Neural cell (in vitro differentiated cells): ENCODE measurements around the gene KLC3. TPM values are rescaled to one million over a fixed set of nuclear protein-coding genes. Genes with fewer than 3 reads are reported as not detected.

Source experiments
- H2AFZ ChIP-seq: fragments of 200-600, 300-800 bp; sonication (generic), shearing (Covaris generic); 2 replicates; pipeline ENCODE4 v1.6.0; 2014; ENCODE audit warnings: low read depth, mild to moderate bottlenecking, antibody characterized with exemption, low read length, moderate library complexity
- H3F3A ChIP-seq: fragments of 200-600 bp; shearing (Covaris generic); 2 replicates; pipeline ENCODE4 v1.6.1; 2016; ENCODE audit warnings: mild to moderate bottlenecking, moderate library complexity, mixed read lengths, antibody characterized with exemption, low read length; ENCODE audit not compliant: insufficient read depth, poor library complexity, severe bottlenecking
- H3K27ac ChIP-seq: fragments of 200-600, 300-800 bp; sonication (generic), shearing (Covaris generic); 2 replicates; pipeline ENCODE4 v1.5.1; 2014; ENCODE audit warnings: mild to moderate bottlenecking, low read length, moderate library complexity
- H3K27me3 ChIP-seq: fragments of 300-800, 200-600 bp; sonication (generic), shearing (Covaris generic); 2 replicates; pipeline ENCODE4 v1.6.0; 2014; ENCODE audit warnings: mild to moderate bottlenecking, low read depth, low read length, moderate library complexity; ENCODE audit not compliant: insufficient read depth
- H3K36me3 ChIP-seq: fragments of 300-800, 200-600 bp; sonication (generic), shearing (Covaris generic); 2 replicates; pipeline ENCODE4 v1.5.1; 2014; ENCODE audit warnings: mild to moderate bottlenecking, antibody characterized with exemption, low read length, moderate library complexity; ENCODE audit not compliant: insufficient read depth
- H3K4me2 ChIP-seq: fragments of 300-800, 200-600 bp; sonication (generic), shearing (Covaris generic); 2 replicates; pipeline ENCODE4 v1.6.0; 2014; ENCODE audit warnings: mild to moderate bottlenecking, low read length
- H3K4me3 ChIP-seq: fragments of 300-800, 200-600 bp; sonication (generic), shearing (Covaris generic); 2 replicates; pipeline ENCODE4 v1.5.1; 2014; ENCODE audit warnings: mild to moderate bottlenecking, low read length, moderate library complexity
- H3K79me2 ChIP-seq: fragments of 200-600 bp; shearing (Covaris generic); replicated peaks from 2 replicates; pipeline ENCODE4 v1.6.0; 2014; ENCODE audit warnings: mild to moderate bottlenecking, low read length, moderate library complexity; ENCODE audit not compliant: insufficient read depth
- H3K9ac ChIP-seq: fragments of 300-800, 200-600 bp; sonication (generic), shearing (Covaris generic); 2 replicates; pipeline ENCODE4 v1.6.1; 2016; ENCODE audit warnings: mild to moderate bottlenecking, low read length, mixed read lengths
- H3K9me2 ChIP-seq: fragments of 200-600 bp; shearing (Covaris generic); 2 replicates; pipeline ENCODE4 v1.6.1; 2016; ENCODE audit warnings: mild to moderate bottlenecking, low read length, mixed read lengths; ENCODE audit not compliant: insufficient read depth
- H3K9me3 ChIP-seq: fragments of 200-600, 300-800 bp; sonication (generic), shearing (Covaris generic); 2 replicates; pipeline ENCODE4 v1.6.1; 2016; ENCODE audit warnings: mild to moderate bottlenecking, mixed run types, low read length, moderate library complexity, mixed read lengths
- H4K20me1 ChIP-seq: fragments of 200-600 bp; shearing (Covaris generic); 2 replicates; pipeline ENCODE4 v1.6.1; 2016; ENCODE audit warnings: mild to moderate bottlenecking, mixed run types; ENCODE audit not compliant: insufficient read depth
- EP300 ChIP-seq: fragments of 450-650 bp; conservative IDR thresholded peaks from 2 replicates; pipeline ENCODE4 v1.6.1; 2014; ENCODE audit warnings: antibody characterized with exemption, mild to moderate bottlenecking, moderate library complexity; ENCODE audit not compliant: poor library complexity, severe bottlenecking
- EZH2 ChIP-seq: fragments of 200-600, 300-800 bp; shearing (Covaris generic), sonication (generic); IDR thresholded peaks from 2 replicates; pipeline ENCODE4 v1.6.1; 2014; ENCODE audit warnings: antibody characterized with exemption, low read length, borderline replicate concordance, mild to moderate bottlenecking; ENCODE audit not compliant: insufficient read depth, poor library complexity, severe bottlenecking
- MXI1 ChIP-seq: fragments of 450-650 bp; conservative IDR thresholded peaks from 2 replicates; pipeline ENCODE4 v1.6.1; 2014; ENCODE audit warnings: antibody characterized with exemption, mild to moderate bottlenecking; ENCODE audit not compliant: poor library complexity, severe bottlenecking
- POLR2AphosphoS5 ChIP-seq: IDR thresholded peaks from 2 replicates; pipeline ENCODE4 v1.6.1; 2012
- RAD21 ChIP-seq: fragments of 450-650 bp; conservative IDR thresholded peaks from 2 replicates; pipeline ENCODE4 v1.6.1; 2014; ENCODE audit warnings: antibody characterized with exemption, mild to moderate bottlenecking, moderate library complexity
- SMC3 ChIP-seq: fragments of 450-650 bp; conservative IDR thresholded peaks from 2 replicates; pipeline ENCODE4 v1.6.1; 2014; ENCODE audit warnings: antibody characterized with exemption, mild to moderate bottlenecking, moderate library complexity; ENCODE audit not compliant: poor library complexity
- polyA plus RNA-seq: library from polyadenylated mRNA; depleted of rRNA; stranded (reverse); fragments of >200 nt; gene quantifications from 2 replicates; pipeline ENCODE4 v1.2.3, GENCODE V29; 2014
- TF ChIP-seq, protein P1 (sequence below): fragments of 450-650 bp; IDR thresholded peaks from 2 replicates; pipeline ENCODE4 v1.5.1; 2014; ENCODE audit warnings: antibody characterized with exemption, mild to moderate bottlenecking, moderate library complexity; ENCODE audit not compliant: poor library complexity, severe bottlenecking
- TF ChIP-seq, protein P2 (sequence below): IDR thresholded peaks from 2 replicates; pipeline ENCODE4 v1.6.1; 2012; ENCODE audit warnings: borderline replicate concordance

The KLC3 gene
- polyA plus RNA-seq, 1 donor from 2014 or later, result not detected

DNA sequence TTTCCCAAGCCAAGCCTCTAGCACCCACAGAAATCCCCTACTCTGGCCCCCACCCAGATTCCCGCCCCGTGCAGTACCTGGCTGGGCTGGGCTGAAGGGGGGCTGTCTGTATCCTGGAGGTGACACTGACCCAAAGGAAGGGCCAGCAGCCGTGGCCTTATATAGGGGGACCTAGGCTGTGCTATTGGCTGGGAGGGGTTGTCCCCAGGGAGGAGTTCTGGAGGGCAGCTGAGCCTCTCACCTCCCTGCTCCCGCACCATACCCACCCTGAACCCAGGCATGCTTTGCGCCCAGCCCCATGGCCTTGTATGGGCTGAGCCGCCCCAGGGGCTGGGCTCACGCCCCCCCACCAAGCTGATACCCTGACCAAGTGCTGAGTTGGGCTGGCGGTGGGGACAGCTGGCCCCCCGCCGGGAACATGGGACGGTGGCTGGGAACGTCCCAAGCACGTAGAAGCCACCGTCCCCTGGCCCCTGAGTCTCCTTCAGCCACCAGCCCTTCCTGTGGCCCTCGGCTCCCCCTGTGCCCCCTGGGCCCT is 17.7 kb upstream of the KLC3 start, which contains the start of gene CKM:
CKM (minus strand) TSS at position 132 of the 538 bp plus-strand sequence. CDS start 3,162 bp downstream, outside the sequence.
- Histone ChIP-seq H3K36me3 (no peaks in the 10 kb centered on the region), H3K9me3 (no peaks in the 10 kb centered on the region), H3K9ac (no peak within 1 kb of the TSS), H4K20me1 (no peaks in the 10 kb centered on the region), H3K4me3 (no peak within 1 kb of the TSS), H3K9me2 (no peaks in the 10 kb centered on the region), H3K79me2 (no peaks in the 10 kb centered on the region), H3K4me2 (no peak within 1 kb of the TSS), H3K27me3 (no peaks in the 10 kb centered on the region), H2AFZ (no peak within 1 kb of the TSS), H3F3A (no peaks in the 10 kb centered on the region), H3K27ac (no peak within 1 kb of the TSS)
- TF ChIP-seq, protein P1, sequence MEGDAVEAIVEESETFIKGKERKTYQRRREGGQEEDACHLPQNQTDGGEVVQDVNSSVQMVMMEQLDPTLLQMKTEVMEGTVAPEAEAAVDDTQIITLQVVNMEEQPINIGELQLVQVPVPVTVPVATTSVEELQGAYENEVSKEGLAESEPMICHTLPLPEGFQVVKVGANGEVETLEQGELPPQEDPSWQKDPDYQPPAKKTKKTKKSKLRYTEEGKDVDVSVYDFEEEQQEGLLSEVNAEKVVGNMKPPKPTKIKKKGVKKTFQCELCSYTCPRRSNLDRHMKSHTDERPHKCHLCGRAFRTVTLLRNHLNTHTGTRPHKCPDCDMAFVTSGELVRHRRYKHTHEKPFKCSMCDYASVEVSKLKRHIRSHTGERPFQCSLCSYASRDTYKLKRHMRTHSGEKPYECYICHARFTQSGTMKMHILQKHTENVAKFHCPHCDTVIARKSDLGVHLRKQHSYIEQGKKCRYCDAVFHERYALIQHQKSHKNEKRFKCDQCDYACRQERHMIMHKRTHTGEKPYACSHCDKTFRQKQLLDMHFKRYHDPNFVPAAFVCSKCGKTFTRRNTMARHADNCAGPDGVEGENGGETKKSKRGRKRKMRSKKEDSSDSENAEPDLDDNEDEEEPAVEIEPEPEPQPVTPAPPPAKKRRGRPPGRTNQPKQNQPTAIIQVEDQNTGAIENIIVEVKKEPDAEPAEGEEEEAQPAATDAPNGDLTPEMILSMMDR, result no peak
- no peak for TF ChIP-seq EZH2
- no peak for TF ChIP-seq SMC3
- TF ChIP-seq POLR2AphosphoS5, result no peak

DNA sequence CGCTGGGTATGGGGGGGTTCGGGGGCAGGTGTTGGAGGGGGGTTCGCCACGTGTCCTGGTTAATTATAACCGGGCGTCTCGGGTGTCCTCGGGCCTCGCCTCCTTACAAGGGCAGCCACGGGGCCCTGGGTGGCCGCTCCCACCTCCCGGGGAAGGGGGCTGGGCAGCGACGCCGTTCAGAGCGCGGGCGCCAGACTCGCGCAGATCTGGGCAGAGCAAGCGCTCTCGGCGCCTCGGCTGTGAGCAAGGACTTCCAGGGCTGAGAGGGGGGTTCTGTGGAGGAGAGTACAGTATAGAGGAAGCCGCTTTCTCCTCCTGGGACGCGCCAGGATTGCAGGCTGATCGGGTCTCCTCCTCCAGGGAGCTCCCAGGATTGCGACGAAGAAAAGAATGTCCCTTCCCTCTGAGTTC is 16.9 kb upstream of the KLC3 start:
- Histone ChIP-seq H4K20me1 (no peaks in the 10 kb centered on the region), H3K36me3 (no peaks in the 10 kb centered on the region), H3F3A (no peaks in the 10 kb centered on the region), H3K9ac (no peak overlapping the region), H3K79me2 (no peaks in the 10 kb centered on the region), H2AFZ (no peak overlapping the region), H3K4me2 (no peak overlapping the region), H3K9me2 (no peaks in the 10 kb centered on the region), H3K27ac (no peak overlapping the region), H3K9me3 (no peaks in the 10 kb centered on the region), H3K27me3 (no peaks in the 10 kb centered on the region), H3K4me3 (no peak overlapping the region)
- TF ChIP-seq MXI1 (no peak), SMC3 (no peak), POLR2AphosphoS5 (no peak), RAD21 (no peak), EP300 (no peak)
- TF ChIP-seq, protein P1, result no peak
- TF ChIP-seq, protein P2, sequence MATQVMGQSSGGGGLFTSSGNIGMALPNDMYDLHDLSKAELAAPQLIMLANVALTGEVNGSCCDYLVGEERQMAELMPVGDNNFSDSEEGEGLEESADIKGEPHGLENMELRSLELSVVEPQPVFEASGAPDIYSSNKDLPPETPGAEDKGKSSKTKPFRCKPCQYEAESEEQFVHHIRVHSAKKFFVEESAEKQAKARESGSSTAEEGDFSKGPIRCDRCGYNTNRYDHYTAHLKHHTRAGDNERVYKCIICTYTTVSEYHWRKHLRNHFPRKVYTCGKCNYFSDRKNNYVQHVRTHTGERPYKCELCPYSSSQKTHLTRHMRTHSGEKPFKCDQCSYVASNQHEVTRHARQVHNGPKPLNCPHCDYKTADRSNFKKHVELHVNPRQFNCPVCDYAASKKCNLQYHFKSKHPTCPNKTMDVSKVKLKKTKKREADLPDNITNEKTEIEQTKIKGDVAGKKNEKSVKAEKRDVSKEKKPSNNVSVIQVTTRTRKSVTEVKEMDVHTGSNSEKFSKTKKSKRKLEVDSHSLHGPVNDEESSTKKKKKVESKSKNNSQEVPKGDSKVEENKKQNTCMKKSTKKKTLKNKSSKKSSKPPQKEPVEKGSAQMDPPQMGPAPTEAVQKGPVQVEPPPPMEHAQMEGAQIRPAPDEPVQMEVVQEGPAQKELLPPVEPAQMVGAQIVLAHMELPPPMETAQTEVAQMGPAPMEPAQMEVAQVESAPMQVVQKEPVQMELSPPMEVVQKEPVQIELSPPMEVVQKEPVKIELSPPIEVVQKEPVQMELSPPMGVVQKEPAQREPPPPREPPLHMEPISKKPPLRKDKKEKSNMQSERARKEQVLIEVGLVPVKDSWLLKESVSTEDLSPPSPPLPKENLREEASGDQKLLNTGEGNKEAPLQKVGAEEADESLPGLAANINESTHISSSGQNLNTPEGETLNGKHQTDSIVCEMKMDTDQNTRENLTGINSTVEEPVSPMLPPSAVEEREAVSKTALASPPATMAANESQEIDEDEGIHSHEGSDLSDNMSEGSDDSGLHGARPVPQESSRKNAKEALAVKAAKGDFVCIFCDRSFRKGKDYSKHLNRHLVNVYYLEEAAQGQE, result no peak
